SK-N-SH (cell line): Measurements from ENCODE around the gene KYNU.

Experiments used
- GABPA ChIP-seq: IDR thresholded peaks from 2 replicates; pipeline ENCODE4 v1.4.0; 2012; ENCODE audit warnings: low read depth, mild to moderate bottlenecking
- SIN3A ChIP-seq: IDR thresholded peaks from 2 replicates; pipeline ENCODE4 v1.6.1; 2012; ENCODE audit warnings: low read depth, mild to moderate bottlenecking, low read length, moderate library complexity, borderline replicate concordance
- TF ChIP-seq, protein P1 (sequence below): IDR thresholded peaks from 2 replicates; pipeline ENCODE4 v1.4.0; 2012; ENCODE audit warnings: low read depth

DNA sequence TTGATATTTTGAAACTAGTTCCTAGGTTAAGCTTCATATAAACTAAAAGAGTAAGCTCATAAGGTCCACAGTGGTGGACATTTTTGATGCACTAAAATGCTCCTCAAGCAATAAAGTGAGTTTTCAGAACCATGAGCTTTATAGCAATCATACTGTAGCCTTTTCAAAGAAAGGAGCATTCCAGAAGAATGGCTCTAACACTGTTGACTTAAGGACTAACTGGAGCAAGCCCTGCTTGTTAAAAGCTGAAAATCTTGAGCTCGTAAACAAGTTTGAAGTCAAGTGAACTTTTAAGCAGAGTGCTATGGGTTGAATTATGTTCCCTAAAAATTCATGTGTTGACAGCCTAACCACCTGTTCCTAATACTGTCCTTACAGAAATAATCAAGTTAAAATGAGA lies 38.0 kb downstream of the KYNU start:
- TF ChIP-seq GABPA (no peak), SIN3A (no peak)
- TF ChIP-seq, protein P1, sequence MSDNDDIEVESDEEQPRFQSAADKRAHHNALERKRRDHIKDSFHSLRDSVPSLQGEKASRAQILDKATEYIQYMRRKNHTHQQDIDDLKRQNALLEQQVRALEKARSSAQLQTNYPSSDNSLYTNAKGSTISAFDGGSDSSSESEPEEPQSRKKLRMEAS, result no peak
